NCI-H345 treated with DMSO at 0.1 percent for 48 hours (cell line): ENCODE data around the gene ATXN1.

Experiments used
- DNase-seq: peaks from one replicate; lab custom pipeline; 2025; ENCODE audit not compliant: unreplicated experiment; lab: John Stamatoyannopoulos, UW

Gene ATXN1

GRCh38 chr6:16583144-16583762 is 178.0 kb downstream of the ATXN1 start:
- no peak for DNase-seq

GRCh38 chr6:16582446-16583143 is 178.7 kb downstream of the ATXN1 start:
- DNase-seq: no peak

GRCh38 chr6:16578695-16579285 is 182.5 kb downstream of the ATXN1 start:
- DNase-seq: no peak

- DNase-seq: no peak
Observed at GRCh38 chr6:16576451-16577368, 184.6 kb downstream of the ATXN1 start.

- DNase-seq: no peak
Observed at GRCh38 chr6:16575655-16576054, 185.6 kb downstream of the ATXN1 start.

- DNase-seq: no peak
Observed at GRCh38 chr6:16572943-16573342, 188.3 kb downstream of the ATXN1 start.

GRCh38 chr6:16572317-16572716 is 188.9 kb downstream of the ATXN1 start:
- DNase-seq: no peak

GRCh38 chr6:16570946-16571345 is 190.3 kb downstream of the ATXN1 start:
- no peak for DNase-seq

- no peak for DNase-seq
Observed at GRCh38 chr6:16570221-16570553, 191.1 kb downstream of the ATXN1 start.

GRCh38 chr6:16568128-16568527 is 193.1 kb downstream of the ATXN1 start:
- no peak for DNase-seq

GRCh38 chr6:16567071-16567470 is 194.2 kb downstream of the ATXN1 start:
- no peak for DNase-seq

- DNase-seq: no peak
Observed at GRCh38 chr6:16564436-16564835, 196.8 kb downstream of the ATXN1 start.

GRCh38 chr6:16563628-16564240 is 197.5 kb downstream of the ATXN1 start:
- DNase-seq: no peak

GRCh38 chr6:16562498-16562897 is 198.8 kb downstream of the ATXN1 start:
- no peak for DNase-seq

GRCh38 chr6:16559071-16559470 is 202.2 kb downstream of the ATXN1 start:
- no peak for DNase-seq

- no peak for DNase-seq
Observed at GRCh38 chr6:16555550-16555949, 205.7 kb downstream of the ATXN1 start.

GRCh38 chr6:16553531-16553930 is 207.7 kb downstream of the ATXN1 start:
- no peak for DNase-seq

- DNase-seq: no peak
Observed at GRCh38 chr6:16551466-16551865, 209.8 kb downstream of the ATXN1 start.

- no peak for DNase-seq
Observed at GRCh38 chr6:16548121-16548520, 213.1 kb downstream of the ATXN1 start.

- no peak for DNase-seq
Observed at GRCh38 chr6:16547587-16547986, 213.7 kb downstream of the ATXN1 start.

GRCh38 chr6:16546861-16547260 is 214.4 kb downstream of the ATXN1 start:
- DNase-seq: no peak
